ENCODE data around the gene RNU6-8.
A peak's percentile ranks its signal among the peaks of the same experiment; 100 is the strongest.

The RNU6-8 gene

DNA sequence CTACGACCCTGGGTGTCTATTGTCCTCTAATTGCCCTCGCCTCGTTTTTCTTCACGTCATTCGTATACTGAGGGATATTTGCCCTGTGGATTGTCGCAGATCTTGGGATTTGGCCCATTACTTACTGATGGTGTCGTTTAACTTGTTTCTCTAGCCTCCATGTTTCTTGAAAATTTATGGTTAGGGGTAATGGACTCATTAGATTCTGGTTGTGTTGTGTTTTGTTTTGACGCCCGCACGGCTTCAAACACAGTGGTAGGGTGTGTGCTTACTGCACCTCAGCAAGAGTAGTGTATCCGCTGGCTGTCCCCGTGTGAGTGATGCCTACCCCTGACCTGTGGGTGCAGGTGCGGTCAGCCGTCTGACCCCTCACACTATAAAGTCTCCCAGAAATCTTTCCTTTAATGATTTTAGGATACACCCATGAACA lies 874 bp upstream of the RNU6-8 start:
- DNase-seq, result no peak

DNA sequence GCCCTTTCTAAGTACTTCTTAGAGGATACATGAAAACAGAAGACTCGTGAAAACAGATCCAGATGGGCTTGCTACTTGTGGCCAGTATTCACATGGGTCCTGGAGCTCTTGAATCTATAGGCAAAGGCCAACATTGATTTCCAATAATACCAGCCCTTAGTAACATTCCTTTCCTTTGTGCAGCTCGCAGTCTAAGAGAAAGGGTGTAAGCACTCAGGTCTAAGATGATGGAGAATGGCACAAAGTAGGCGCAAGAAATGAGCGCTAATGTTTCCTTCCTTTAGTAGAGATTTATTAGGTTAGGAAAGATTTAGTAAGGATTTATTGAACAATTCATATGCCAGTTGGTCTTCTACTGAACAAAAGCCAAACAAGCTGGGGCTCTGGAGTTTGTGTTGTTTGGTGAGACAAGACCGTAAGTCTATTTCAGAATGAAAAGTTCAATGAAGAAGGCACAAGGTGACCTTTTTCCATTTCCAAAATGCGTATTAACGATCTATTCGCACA lies 525 bp downstream of the RNU6-8 start:
- DNase-seq, result peak; percentile 8

DNA sequence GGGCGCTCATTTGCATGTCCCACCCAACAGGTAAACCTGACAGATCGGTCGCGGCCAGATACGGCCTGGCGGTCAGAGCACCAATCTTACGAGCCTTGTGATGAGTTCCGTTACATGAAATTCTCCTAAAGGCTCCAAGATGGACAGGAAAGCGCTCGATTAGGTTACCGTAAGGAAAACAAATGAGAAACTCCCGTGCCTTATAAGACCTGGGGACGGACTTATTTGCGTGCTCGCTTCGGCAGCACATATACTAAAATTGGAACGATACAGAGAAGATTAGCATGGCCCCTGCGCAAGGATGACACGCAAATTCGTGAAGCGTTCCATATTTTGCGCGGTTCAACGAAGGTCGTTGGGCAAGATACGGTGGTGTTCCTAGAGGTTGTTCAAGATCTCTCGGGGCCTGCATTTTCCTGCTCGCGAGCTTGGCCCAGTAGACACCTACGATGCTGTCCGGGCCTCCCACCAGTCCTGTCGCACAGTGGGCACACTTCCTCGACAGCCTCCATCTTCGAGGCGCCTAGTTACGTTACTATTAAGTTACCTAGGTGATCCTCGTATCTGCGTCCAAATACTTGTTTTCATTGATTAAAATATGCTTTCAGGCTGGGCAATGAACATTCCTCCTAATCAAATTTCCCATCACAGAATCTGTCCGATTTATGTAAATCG lies 1.1 kb downstream of the RNU6-8 start, which contains the start of gene RNU6-7:
RNU6-7 (plus strand) TSS at position 230 of the 675 bp plus-strand sequence.
- DNase-seq, result peak; percentile 22

DNA sequence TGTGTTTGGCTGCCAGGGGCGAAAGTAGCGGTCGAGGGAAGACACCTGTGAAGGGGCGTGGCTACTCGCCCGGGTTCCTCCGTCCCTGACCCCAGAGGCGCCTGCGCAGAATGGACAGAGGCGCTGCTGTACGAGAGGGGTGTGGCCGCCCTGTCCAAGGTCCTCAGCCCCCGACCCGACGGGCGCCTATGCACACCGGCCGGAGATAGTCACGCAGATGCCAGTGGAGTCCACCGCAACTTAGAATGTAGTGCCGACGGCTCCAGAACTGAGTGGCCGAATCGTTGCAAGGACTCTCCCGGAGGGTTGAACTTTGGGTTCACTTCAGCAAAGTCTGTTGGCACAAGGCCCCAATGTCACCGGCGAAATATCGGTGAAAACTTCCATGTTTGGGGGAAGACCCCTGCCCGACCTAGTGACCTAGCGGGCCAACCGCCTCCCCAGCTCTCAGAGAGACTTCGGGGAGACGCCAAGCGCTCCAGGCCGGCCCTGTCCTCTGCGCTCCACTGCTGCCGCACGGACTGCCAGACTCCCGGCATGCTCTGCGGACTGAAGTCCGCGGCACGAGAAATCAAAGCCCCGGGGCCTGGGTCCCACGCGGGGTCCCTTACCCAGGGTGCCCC lies 1.8 kb downstream of the RNU6-8 start:
- peak; percentile 48 for DNase-seq

DNA sequence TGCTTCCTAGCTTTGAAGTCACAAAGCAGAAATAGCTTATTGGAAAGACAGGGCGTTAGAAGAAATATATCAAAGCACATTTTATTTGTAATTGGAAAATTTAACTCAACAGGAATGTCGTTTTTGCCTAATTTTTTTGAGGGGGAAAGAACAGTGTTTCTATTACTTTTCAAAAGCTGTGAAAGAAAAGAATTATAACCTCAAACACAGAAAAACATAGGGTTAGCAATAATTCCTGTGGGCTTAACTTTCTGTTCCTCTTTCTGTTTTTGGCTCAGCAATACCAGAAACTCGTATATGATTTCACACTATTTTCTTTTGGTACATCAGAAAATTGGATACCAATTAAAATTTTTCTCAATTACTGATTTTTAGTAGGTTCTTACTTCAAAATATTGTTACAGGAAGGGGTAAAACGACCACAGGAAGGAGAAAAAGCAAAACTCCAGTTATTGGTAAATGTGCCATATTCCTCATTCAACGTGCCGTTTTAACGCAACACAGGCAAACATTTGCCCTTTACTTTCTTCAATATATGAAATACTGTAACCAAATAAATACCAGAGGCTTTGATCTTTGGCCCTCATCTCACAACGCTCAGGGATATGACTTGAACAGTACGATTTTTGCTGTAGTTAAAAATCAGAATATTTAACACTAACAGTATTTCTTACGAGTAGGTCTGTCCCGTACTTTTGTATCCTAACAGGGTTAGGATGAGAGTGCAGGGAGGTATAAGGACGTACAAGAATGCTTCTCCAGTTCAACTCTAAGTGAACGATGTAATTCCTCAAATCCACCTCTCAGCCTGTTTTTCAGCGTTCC lies 2.5 kb downstream of the RNU6-8 start:
- no peak for DNase-seq

- DNase-seq, result no peak
Measured at GRCh38 chr14:32197919-32198318, 5.2 kb downstream of the RNU6-8 start.

GRCh38 chr14:32195636-32196035 lies 7.4 kb downstream of the RNU6-8 start:
- DNase-seq, result no peak

DNA sequence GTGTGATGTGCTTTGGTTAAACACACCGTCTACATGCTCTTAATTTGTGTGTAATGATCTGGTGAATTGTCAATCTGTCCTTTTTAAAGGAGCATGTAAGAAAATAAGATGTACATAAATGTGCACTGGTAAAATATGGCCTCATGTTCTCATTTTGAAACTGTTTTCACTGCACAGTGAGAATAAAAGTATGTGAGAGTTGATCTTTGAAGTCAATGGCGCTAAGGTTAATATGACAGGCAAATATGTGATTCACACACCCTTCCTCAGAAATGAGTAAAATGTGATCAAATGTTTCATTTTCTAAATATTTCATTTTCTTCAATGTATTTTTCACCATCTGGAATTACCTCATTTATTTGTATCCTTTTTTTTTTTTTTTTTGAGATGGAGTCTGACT lies 9.5 kb downstream of the RNU6-8 start:
- no peak for DNase-seq

GRCh38 chr14:32192712-32193373 lies 10.2 kb downstream of the RNU6-8 start:
- DNase-seq, result no peak

GRCh38 chr14:32190673-32191072 lies 12.4 kb downstream of the RNU6-8 start:
- DNase-seq, result peak; percentile 27

DNA sequence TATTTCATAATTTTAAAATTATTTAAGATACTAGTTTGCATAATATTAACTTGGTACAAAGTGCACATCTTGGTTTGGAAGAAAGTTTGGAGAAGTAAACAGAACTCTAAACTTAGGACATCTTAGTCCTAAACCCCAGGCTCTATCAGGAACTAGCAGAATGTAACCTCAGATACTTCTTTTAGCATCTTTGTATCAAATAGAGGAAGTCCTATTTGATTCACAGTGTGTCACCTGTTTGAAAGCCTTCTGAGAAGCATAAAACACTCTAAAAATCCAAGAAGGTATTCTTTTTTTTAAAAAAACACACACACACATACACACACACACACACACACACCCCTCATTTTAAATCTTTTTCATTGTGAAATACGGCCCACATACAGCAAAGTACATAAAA lies 13.3 kb downstream of the RNU6-8 start:
- no peak for DNase-seq

GRCh38 chr14:32186248-32186647 lies 16.8 kb downstream of the RNU6-8 start:
- DNase-seq, result no peak

GRCh38 chr14:32185097-32185496 lies 18.0 kb downstream of the RNU6-8 start:
- DNase-seq, result no peak

DNA sequence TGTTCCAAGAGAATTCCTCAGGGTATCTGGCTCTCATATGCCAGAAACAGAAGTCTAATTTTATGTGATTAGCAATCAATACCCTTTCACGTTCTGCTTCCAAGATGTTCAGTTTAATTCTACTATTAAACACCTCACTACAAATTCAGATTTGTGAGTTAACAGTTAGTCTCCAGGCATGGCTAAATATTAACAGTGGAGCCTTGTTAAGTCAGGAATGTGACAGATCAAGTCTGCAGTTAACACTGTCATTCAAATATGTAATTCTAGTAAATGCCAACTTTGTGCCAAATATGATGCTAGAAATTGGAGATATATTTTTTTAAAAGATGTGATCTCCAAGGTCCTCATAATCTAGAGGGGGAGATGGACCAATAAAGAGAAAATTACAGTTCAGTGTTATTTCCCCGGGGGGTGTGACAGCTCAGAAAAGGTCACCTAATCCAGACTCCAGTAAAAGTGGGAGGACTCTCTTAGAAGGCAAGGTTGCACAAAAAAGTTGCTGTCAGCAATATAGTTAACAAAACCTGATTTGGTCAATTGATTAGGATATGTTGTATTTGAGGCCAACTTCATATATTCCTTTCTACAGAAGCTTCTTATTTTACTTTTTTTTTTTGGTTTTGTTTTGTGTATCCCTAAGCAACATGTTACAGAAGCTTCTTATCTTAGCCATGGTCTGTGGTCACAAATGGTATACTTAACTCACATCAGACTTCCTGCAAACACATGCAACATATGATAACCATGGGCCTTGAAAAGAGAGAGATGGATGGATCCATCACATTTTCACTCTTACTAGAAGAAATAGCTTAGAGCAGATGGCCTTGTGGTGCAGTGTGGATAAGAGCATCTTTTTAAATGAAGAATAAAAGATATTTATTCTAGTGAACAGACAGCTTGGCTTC lies 19.7 kb downstream of the RNU6-8 start:
- DNase-seq, result no peak

DNA sequence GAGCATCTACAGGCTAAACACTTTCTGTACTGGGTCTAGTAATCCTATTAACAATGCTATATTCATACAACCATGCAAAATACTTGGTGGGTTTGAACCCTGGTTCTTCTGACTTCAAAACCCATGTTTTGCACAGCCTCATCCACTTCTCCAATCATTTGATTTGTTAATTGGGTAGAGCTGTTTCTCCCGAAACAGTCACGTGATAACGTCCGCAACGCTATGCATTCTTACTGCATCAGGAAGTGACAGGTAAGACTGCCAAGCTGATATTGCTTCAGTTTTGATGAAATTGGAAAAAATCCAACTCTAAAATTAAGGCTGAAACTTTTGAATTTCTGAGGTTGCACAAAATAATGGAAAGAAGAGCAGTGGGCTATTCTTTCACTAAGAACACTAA lies 31.6 kb downstream of the RNU6-8 start:
- DNase-seq, result no peak

DNA sequence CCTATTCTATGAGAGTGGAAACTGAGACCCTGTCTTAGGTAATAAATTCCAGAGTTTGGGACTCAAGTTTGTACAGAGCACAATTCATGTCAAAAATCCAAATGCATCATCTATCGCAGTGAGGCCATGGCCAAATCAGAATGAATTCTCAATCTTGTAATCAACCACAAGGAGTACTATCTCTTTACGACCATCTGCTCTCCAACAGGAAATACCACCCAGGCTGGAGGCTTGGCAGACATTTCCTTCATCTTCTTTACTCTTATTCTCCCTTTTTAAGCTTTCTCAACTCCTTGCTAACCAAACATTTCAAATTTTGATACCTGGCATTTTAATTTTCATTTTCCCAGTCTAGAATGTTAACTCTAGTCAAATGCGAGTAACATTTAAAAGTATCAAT lies 33.9 kb downstream of the RNU6-8 start:
- no peak for DNase-seq

DNA sequence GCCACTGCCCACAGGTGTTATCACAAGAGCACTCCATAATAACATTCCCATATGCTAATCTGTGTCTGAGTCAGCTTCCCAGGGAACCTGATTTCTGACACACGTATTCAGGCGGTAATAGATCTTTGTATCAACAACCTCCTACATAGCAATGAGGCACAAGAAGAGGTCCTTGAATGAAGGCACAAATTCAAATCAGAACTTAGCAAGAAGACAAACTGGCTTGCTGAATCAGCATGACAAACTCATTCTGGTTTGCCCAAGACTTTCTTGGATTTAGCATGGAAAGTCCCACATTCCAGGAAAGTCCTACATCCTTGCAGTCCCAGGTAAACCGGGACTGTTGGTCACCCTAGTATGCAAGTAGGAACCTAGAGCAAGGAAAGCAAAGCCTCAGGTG lies 35.2 kb downstream of the RNU6-8 start:
- no peak for DNase-seq

- no peak for DNase-seq
Measured at GRCh38 chr14:32166924-32167323, 36.1 kb downstream of the RNU6-8 start.

DNA sequence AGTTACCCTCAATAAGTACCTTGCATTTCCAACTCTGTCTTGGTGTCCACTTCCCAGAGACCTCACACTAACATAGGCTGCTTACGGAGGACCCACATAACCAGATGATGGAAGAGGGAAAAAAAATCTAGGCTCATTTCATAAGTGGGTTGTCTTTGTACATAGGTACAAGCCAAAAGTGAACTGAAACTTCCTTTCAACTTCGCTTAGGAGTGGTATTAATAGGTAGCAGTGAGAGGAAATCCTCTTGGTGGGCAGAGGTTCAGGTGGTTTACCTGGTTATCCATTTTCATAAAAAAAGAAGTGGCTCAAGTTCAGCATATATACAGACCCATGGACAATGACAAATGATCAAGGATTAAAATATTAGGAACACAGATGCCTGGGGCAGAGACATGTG lies 37.0 kb downstream of the RNU6-8 start:
- no peak for DNase-seq
